GM18505 (cell line): ENCODE measurements around the gene PEX11G.
"Not testable (repeated sequence)": the region's sequence is repeated elsewhere in the genome, so short reads cannot be mapped to it uniquely, and the experiment has no call there.

Source experiments
- ATAC-seq: cut with Tn5 transposase; IDR thresholded peaks from one replicate; pipeline ENCODE4 v1.9.1; 2021; ENCODE audit not compliant: unreplicated experiment
- POLR2A ChIP-seq: IDR thresholded peaks from 4 replicates; pipeline ENCODE4 v1.6.1; 2011; ENCODE audit warnings: borderline replicate concordance; ENCODE audit not compliant: insufficient read depth, insufficient read length; ENCODE audit errors: extremely low read depth

Gene PEX11G

GRCh38 chr19:7440188-7440975 lies 48.5 kb downstream of the PEX11G start:
- TF ChIP-seq POLR2A = no peak
- ATAC-seq = no peak

DNA sequence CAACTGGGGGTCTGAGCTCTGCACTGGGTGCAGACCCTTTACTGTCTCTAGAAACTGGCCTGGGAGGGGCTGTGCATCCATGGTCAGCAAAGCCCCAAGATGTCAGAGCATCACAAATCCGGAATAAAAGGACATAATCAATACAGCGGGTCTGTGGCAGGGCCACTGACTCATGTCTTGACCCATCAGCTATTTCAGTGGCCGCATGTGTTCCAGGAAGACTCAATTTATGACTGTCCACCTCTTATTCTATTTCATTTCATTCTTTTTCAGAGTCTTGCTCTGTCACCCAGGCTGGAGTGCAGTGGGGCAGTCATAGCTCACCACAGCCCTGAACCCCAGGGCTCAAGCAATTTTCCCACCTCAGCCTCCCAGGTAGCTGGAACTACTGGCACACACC lies 53.2 kb downstream of the PEX11G start:
- ATAC-seq = no peak
- TF ChIP-seq POLR2A = no peak

DNA sequence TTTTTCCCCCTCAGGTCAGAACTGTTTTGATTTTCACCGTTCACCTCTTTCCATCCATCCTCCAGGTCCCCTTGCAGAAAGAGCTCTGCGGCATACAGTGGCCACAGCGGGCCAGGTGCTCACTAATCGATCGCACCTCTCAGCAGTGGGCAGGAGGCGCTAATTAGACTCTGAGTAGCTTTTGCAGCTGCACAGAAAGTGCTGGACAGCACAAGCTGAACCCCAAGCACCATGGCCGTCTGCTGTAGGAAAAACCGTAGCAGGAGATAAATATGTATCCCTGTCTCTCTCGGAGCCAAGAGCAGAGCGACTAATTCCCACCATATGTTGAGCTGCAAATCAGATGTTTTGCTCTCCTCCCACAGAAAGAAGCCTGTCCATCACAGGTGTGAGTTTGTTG lies 54.4 kb downstream of the PEX11G start:
- no peak for TF ChIP-seq POLR2A

DNA sequence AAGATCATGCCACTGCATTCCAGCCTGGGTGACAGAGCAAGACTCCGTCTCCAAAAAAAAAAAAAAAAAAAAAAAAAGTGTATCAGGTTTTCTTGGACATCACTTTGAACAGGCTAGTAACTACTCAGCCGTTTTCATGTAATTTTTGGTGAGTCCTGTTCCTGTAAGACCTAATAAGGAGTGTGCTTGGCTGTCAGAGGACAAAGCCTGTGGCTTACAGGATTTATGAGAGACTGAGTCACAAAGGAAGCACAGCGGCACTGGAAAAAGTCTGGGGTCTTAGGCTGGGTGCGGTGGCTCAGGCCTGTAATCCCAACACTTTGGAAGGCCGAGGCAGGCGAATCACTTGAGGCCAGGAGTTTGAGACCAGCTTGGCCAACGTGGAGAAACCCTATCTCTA lies 55.4 kb downstream of the PEX11G start:
- ATAC-seq = not testable (repeated sequence)

More for the DNA sequence above, 54.4 kb downstream of the PEX11G start:
- ATAC-seq = no peak

- TF ChIP-seq POLR2A = no peak
- ATAC-seq = no peak
Measured at GRCh38 chr19:7429638-7430282, 59.1 kb downstream of the PEX11G start.

DNA sequence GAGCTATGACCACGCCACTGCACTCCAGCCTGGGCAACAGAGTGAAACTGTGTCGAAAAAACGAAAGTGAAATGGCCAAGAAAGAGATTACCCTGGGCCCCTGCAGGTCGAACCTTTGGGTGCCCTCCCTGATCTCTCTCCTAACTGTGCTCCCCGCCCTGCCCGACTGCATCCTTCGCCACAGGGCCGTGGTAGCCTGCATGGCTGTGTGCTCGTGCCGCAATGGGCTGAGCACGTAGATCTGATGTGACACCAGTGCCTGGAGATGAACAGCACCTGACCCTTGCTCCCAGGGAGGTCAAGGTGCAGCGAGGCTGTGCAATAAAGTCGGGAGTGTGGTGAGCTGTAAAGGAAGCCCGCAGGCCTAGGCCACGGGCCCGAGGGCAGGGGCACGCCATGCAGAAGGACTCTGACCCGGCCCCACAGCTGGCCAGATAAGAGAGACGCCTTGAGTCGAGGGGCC lies 60.2 kb downstream of the PEX11G start:
- ATAC-seq = no peak
- no peak for TF ChIP-seq POLR2A

GRCh38 chr19:7427944-7428343 lies 60.9 kb downstream of the PEX11G start:
- no peak for TF ChIP-seq POLR2A
- ATAC-seq = no peak

DNA sequence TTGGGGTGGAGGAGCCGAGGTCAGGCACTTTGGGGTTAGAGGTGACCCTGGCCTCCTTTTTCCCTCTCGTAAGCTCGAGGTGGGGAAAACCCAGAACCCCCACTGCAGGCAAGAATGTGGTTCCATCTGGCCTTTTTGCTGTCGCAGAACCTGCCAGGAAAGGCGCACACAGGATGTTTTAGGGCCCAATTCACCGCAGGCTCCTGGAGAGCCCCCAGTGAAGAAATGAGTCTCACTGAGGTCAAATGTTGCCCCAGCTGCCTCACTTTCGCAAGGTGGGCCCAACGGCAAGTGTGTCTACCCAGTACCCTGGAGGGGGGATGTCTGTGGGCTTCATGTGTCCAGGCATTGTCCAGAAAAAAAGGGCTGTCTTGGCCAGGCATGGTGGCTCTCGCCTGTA lies 61.8 kb downstream of the PEX11G start:
- TF ChIP-seq POLR2A = no peak
- no peak for ATAC-seq
